ENCODE data around the gene TMEM117.

- TF ChIP-seq POLR2A (IDR thresholded peaks at IDR 0.05) (no peak), CTCF (IDR thresholded peaks at IDR 0.05) (no peak)
Observed at GRCh38 chr12:43869184-43869583, 33.3 kb downstream of the TMEM117 start.

Data from tibial nerve (tissue), 3 donors.